K562 (cell line): ENCODE measurements around the gene HELZ2. TPM values are rescaled to one million over a fixed set of nuclear protein-coding genes. Genes with fewer than 3 reads are reported as not detected.

Experiments
- BRD4 ChIP-seq: fragments of 200-600 bp; sonication (generic); IDR thresholded peaks from 2 replicates; pipeline ENCODE4 v1.6.1; 2017; ENCODE audit warnings: inconsistent platforms
- FOXK1 ChIP-seq: sonication (generic); formaldehyde crosslinking; IDR thresholded peaks from 2 replicates; pipeline ENCODE4 v1.8.0; 2022; ENCODE audit warnings: missing genetic modification reagents, mild to moderate bottlenecking, borderline replicate concordance
- HSF4 ChIP-seq: fragments of 250-450 bp; sonication (Bioruptor Pico); IDR thresholded peaks from 2 replicates; pipeline ENCODE4 v2.1.2; 2022; ENCODE audit warnings: mild to moderate bottlenecking, moderate library complexity, borderline replicate concordance
- NUFIP1 ChIP-seq: fragments of 450-650 bp; IDR thresholded peaks from 2 replicates; pipeline ENCODE4 v1.6.1; 2018; ENCODE audit not compliant: partially characterized antibody
- POLR2AphosphoS5 ChIP-seq: IDR thresholded peaks from 2 replicates; pipeline ENCODE4 v1.6.1; 2011; ENCODE audit warnings: mild to moderate bottlenecking, low read depth, low read length, moderate library complexity; ENCODE audit not compliant: control insufficient read depth, insufficient read depth
- RHOXF2B ChIP-seq: fragments of 250-450 bp; sonication (Bioruptor Pico); conservative IDR thresholded peaks from 2 replicates; pipeline ENCODE4 v1.5.1; 2021
- TAF9B ChIP-seq: fragments of 450-650 bp; IDR thresholded peaks from 2 replicates; pipeline ENCODE4 v1.6.1; 2018; ENCODE audit warnings: mild to moderate bottlenecking; ENCODE audit not compliant: partially characterized antibody
- XRCC5 ChIP-seq: fragments of 200-400 bp; formaldehyde crosslinking; IDR thresholded peaks from 2 replicates; pipeline ENCODE4 v1.6.1; 2017; ENCODE audit warnings: low read depth, mild to moderate bottlenecking, low read length
- ZKSCAN3 ChIP-seq: fragments of 250-450 bp; sonication (Bioruptor Pico); IDR thresholded peaks from 2 replicates; pipeline ENCODE4 v1.4.0; 2020
- ZNF274 ChIP-seq: IDR thresholded peaks from 2 replicates; pipeline ENCODE4 v1.6.1; 2011; ENCODE audit warnings: low read depth, mild to moderate bottlenecking, low read length, moderate library complexity, borderline replicate concordance
- ZNF589 ChIP-seq: fragments of 200-800 bp; sonication (Bioruptor generic); IDR thresholded peaks from 2 replicates; pipeline ENCODE4 v1.6.1; 2016; ENCODE audit warnings: low read depth, missing genetic modification characterization, missing compliant biosample characterization
- ZNF766 ChIP-seq: fragments of 200-800 bp; sonication (Bioruptor generic); conservative IDR thresholded peaks from 2 replicates; pipeline ENCODE4 v1.6.1; 2016; ENCODE audit warnings: missing genetic modification characterization, missing compliant biosample characterization
- ZNF77 ChIP-seq: fragments of 250-450 bp; sonication (Bioruptor Pico); IDR thresholded peaks from 2 replicates; pipeline ENCODE4 v1.5.0; 2020
- ZZZ3 ChIP-seq: fragments of 450-650 bp; IDR thresholded peaks from 2 replicates; pipeline ENCODE4 v1.6.1; 2016; ENCODE audit warnings: antibody characterized with exemption, mild to moderate bottlenecking, moderate library complexity
- polyA plus RNA-seq, 8 experiments: library from polyadenylated mRNA; depleted of rRNA in 4 of 8; stranded (reverse) in 5 of 8; unstranded in 3 of 8; fragments of >200 nt; fragmentation: Nextera tagmentation in 2 of 8; fragmentation: Illumina TruSeq in 1 of 8; extraction: Ambion mirVana in 2 of 8; extraction: Trizol in 1 of 8; gene quantifications; 2 replicates each; pipeline versions ENCODE4 v1.2.1 to v1.2.3, GENCODE V29; 2011 to 2014; ENCODE audit warnings: inconsistent platforms in 1 of 8, missing spikeins in 1 of 8
- total RNA-seq, 7 experiments: library from RNA; depleted of rRNA in 6 of 7; stranded (reverse); fragments of >200 nt in 6 of 7; fragmentation: Illumina TruSeq in 2 of 7; extraction: Trizol in 2 of 7; gene quantifications; 2 replicates each; pipeline versions ENCODE4 v1.2.1 to v1.2.3, GENCODE V29; 2011 to 2021; ENCODE audit warnings: low replicate concordance in 1 of 7
- TF ChIP-seq, protein P1 (sequence below): fragments of 200-800 bp; sonication (Bioruptor generic); IDR thresholded peaks from 2 replicates; pipeline ENCODE4 v1.6.1; 2017; ENCODE audit warnings: missing genetic modification characterization, missing compliant biosample characterization
- TF ChIP-seq, protein P2 (sequence below): sonication (generic); formaldehyde crosslinking; IDR thresholded peaks from 2 replicates; pipeline ENCODE4 v1.8.0; 2022; ENCODE audit warnings: missing genetic modification reagents, mild to moderate bottlenecking, borderline replicate concordance
- TF ChIP-seq, protein P3 (sequence below): fragments of 250-450 bp; sonication (Bioruptor Pico); IDR thresholded peaks from 2 replicates; pipeline ENCODE4 v1.5.0; 2021
- TF ChIP-seq, protein P4 (sequence below): fragments of 450-650 bp; IDR thresholded peaks from one replicate; pipeline ENCODE4 v1.6.1; 2018; ENCODE audit warnings: mild to moderate bottlenecking, moderate library complexity; ENCODE audit not compliant: partially characterized antibody
- TF ChIP-seq, protein P5 (sequence below), 2 experiments: fragments of 150-350 bp in 1 of 2; IDR thresholded peaks; 2 replicates each; pipeline ENCODE4 v1.6.1; 2012 to 2016; ENCODE audit warnings: low read depth in 2 of 2, low read length in 2 of 2, mild to moderate bottlenecking in 1 of 2, moderate library complexity in 1 of 2

The HELZ2 gene
- total and polyA plus RNA-seq, 9 of the 15 experiments (the other 6 are each of a cell fraction or from before 2014, with no cell fraction given) = 0.03 to 7.8 (median 2.9) TPM; not detected in 1

DNA sequence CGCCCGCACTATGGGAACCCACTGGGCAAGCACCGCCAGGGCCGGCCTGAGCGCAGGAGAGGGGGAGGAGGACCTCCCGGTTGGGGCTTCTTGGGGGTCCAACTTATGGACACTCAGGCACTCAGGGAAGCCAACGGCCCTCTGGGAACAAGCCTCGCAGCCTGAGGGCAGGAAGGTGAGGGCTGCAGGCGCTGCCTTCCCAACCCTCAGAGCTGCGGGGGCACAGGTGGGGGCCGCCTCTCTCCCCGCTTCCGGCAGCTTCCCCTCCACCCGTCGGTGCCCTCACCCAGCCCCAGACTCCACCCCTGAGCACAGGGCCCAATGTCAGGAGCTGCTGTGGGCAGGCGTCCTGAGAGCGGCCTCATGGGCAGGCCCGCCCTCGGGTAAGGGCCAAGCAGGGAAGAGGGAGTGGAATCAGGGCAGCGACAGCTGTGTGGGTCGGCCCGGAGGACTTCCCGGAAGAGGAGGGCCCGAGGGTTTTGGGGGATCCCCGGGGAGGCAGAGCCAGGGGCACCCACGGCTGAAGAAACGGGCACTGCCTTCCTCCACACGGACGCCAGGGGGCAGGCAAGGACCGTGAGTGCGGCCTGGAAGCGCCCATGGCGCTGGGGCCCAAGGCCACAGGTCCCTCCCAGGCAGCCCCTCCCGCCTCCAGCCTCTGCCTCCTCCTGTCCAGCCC is 36.4 kb downstream of the HELZ2 start (continued):
- 0 out of 2 replicates have a peak, but pooled peaks have one; percentile 43 for TF ChIP-seq XRCC5
- no peak for TF ChIP-seq ZNF77 (CRISPR knock-in tag)
- TF ChIP-seq TAF9B = no peak
- no peak for TF ChIP-seq POLR2AphosphoS5
- TF ChIP-seq HSF4 (CRISPR knock-in tag) = no peak
- TF ChIP-seq BRD4 = no peak
- TF ChIP-seq NUFIP1 = no peak
- TF ChIP-seq ZNF766 (CRISPR knock-in tag) = no peak
- TF ChIP-seq, protein P1, sequence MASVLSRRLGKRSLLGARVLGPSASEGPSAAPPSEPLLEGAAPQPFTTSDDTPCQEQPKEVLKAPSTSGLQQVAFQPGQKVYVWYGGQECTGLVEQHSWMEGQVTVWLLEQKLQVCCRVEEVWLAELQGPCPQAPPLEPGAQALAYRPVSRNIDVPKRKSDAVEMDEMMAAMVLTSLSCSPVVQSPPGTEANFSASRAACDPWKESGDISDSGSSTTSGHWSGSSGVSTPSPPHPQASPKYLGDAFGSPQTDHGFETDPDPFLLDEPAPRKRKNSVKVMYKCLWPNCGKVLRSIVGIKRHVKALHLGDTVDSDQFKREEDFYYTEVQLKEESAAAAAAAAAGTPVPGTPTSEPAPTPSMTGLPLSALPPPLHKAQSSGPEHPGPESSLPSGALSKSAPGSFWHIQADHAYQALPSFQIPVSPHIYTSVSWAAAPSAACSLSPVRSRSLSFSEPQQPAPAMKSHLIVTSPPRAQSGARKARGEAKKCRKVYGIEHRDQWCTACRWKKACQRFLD (CRISPR knock-in tag) = no peak
- TF ChIP-seq ZNF589 (CRISPR knock-in tag) = no peak
- no peak for TF ChIP-seq ZZZ3
- TF ChIP-seq ZNF274 = no peak
- no peak for TF ChIP-seq RHOXF2B (CRISPR knock-in tag)
- TF ChIP-seq, protein P2, sequence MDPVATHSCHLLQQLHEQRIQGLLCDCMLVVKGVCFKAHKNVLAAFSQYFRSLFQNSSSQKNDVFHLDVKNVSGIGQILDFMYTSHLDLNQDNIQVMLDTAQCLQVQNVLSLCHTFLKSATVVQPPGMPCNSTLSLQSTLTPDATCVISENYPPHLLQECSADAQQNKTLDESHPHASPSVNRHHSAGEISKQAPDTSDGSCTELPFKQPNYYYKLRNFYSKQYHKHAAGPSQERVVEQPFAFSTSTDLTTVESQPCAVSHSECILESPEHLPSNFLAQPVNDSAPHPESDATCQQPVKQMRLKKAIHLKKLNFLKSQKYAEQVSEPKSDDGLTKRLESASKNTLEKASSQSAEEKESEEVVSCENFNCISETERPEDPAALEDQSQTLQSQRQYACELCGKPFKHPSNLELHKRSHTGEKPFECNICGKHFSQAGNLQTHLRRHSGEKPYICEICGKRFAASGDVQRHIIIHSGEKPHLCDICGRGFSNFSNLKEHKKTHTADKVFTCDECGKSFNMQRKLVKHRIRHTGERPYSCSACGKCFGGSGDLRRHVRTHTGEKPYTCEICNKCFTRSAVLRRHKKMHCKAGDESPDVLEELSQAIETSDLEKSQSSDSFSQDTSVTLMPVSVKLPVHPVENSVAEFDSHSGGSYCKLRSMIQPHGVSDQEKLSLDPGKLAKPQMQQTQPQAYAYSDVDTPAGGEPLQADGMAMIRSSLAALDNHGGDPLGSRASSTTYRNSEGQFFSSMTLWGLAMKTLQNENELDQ = no peak
- TF ChIP-seq FOXK1 (CRISPR knock-in tag) = no peak
- TF ChIP-seq, protein P3, sequence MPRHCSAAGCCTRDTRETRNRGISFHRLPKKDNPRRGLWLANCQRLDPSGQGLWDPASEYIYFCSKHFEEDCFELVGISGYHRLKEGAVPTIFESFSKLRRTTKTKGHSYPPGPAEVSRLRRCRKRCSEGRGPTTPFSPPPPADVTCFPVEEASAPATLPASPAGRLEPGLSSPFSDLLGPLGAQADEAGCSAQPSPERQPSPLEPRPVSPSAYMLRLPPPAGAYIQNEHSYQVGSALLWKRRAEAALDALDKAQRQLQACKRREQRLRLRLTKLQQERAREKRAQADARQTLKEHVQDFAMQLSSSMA (CRISPR knock-in tag) = no peak
- TF ChIP-seq, protein P4, sequence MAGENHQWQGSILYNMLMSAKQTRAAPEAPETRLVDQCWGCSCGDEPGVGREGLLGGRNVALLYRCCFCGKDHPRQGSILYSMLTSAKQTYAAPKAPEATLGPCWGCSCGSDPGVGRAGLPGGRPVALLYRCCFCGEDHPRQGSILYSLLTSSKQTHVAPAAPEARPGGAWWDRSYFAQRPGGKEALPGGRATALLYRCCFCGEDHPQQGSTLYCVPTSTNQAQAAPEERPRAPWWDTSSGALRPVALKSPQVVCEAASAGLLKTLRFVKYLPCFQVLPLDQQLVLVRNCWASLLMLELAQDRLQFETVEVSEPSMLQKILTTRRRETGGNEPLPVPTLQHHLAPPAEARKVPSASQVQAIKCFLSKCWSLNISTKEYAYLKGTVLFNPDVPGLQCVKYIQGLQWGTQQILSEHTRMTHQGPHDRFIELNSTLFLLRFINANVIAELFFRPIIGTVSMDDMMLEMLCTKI = no peak
- TF ChIP-seq, protein P5, sequence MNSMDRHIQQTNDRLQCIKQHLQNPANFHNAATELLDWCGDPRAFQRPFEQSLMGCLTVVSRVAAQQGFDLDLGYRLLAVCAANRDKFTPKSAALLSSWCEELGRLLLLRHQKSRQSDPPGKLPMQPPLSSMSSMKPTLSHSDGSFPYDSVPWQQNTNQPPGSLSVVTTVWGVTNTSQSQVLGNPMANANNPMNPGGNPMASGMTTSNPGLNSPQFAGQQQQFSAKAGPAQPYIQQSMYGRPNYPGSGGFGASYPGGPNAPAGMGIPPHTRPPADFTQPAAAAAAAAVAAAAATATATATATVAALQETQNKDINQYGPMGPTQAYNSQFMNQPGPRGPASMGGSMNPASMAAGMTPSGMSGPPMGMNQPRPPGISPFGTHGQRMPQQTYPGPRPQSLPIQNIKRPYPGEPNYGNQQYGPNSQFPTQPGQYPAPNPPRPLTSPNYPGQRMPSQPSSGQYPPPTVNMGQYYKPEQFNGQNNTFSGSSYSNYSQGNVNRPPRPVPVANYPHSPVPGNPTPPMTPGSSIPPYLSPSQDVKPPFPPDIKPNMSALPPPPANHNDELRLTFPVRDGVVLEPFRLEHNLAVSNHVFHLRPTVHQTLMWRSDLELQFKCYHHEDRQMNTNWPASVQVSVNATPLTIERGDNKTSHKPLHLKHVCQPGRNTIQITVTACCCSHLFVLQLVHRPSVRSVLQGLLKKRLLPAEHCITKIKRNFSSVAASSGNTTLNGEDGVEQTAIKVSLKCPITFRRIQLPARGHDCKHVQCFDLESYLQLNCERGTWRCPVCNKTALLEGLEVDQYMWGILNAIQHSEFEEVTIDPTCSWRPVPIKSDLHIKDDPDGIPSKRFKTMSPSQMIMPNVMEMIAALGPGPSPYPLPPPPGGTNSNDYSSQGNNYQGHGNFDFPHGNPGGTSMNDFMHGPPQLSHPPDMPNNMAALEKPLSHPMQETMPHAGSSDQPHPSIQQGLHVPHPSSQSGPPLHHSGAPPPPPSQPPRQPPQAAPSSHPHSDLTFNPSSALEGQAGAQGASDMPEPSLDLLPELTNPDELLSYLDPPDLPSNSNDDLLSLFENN (IDR thresholded peaks at IDR 0.05; ENCODE audit: low read depth in 2 of 2, low read length in 2 of 2) = no peak
- TF ChIP-seq ZKSCAN3 (CRISPR knock-in tag) = no peak
